Measurements from ENCODE around the gene DTNB. TPM values are rescaled to one million over a fixed set of nuclear protein-coding genes. Genes with fewer than 3 reads are reported as not detected.

Gene DTNB
- total and polyA plus RNA-seq, 2 of the 4 experiments (the other 2 are of a cell fraction) = 3.8 to 5.3 TPM

DNA sequence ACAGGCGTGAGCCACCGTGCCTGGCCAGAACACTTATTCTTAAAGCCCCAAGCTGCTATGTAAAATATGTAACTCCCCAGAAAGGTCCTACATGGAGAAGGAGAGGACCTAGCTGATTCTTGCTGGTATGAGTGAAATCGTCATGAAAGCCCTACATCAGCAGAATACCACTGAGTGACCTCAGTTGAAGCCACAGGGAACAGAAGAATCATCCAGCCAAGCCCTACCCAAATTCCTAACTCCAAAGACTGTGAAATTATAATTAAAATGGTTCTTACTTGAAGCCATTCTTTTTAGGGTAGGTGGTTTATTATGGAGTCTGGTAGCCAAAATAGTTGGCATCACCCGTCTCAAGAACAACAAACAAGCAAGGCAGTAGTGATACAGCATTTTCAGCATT is 4.5 kb upstream of the DTNB start:
- Histone ChIP-seq H4K8ac (ENCODE audit: low read depth in 2 of 2, low read length in 2 of 2) (no peak overlapping the region), H2AK9ac (replicated peaks; ENCODE audit: low read depth, low read length, poor library complexity) (no peak overlapping the region), H3K4ac (ENCODE audit: low read depth, low read length) (no peak overlapping the region), H2BK20ac (ENCODE audit: low read depth, low read length) (no peak overlapping the region), H3K4me3 (ENCODE audit: insufficient read depth, low read depth, low read length) (no peak overlapping the region), H4K5ac (ENCODE audit: low read depth, low read length) (no peak overlapping the region), H3K27me3 (ENCODE audit: control insufficient read depth, insufficient read depth, low read length) (no peaks in the 10 kb centered on the region; the same call in 1 of the 2 replicates), H3K27ac (ENCODE audit: insufficient read depth, low read length) (no peak overlapping the region), H3K36me3 (ENCODE audit: control insufficient read depth, insufficient read depth, low read length) (no peaks in the 10 kb centered on the region), H3K9me1 (ENCODE audit: insufficient read depth, low read length) (no peaks in the 10 kb centered on the region), H3K4me2 (ENCODE audit: low read depth, low read length) (no peak overlapping the region), H3K9me3 (ENCODE audit: control insufficient read depth, insufficient read depth, low read length) (no peaks in the 10 kb centered on the region; the same call in 1 of the 2 replicates), H2BK120ac (ENCODE audit: low read depth, low read length) (no peak overlapping the region), H3K9ac (ENCODE audit: low read depth, low read length) (no peak overlapping the region), H3K79me1 (ENCODE audit: low read depth in 1 of 2, low read length in 2 of 2) (no peaks in the 10 kb centered on the region), H2AFZ (replicated peaks; ENCODE audit: low read length, poor library complexity) (no peak overlapping the region), H3K4me1 (ENCODE audit: control insufficient read depth, insufficient read depth, low read length) (peaks cover 3% of the 10 kb centered on the region), H3K56ac (ENCODE audit: extremely low read depth, insufficient read depth, low read length) (no peak overlapping the region), H2AK5ac (ENCODE audit: low read depth, low read length) (no peak overlapping the region), H4K20me1 (ENCODE audit: insufficient read depth, low read length) (peaks cover 5% of the 10 kb centered on the region; the same call in 1 of the 2 replicates), H3K23ac (ENCODE audit: low read depth, low read length) (no peak overlapping the region), H3K14ac (replicated peaks; ENCODE audit: low read depth, low read length) (no peak overlapping the region), H4K91ac (ENCODE audit: insufficient read depth, low read depth, low read length) (no peak overlapping the region), H3K18ac (ENCODE audit: low read depth, low read length) (no peak overlapping the region), H2BK15ac (ENCODE audit: low read depth, low read length) (no peak overlapping the region), H2BK5ac (ENCODE audit: low read depth, low read length, poor library complexity, severe bottlenecking) (no peak overlapping the region)
- intact Hi-C loops (cut with micrococcal nuclease) (no loop called here), in situ Hi-C loops (cut with MboI; ENCODE audit: low sequenced_read_pairs) (no loop called here), dilution Hi-C loops (cut with HindIII; ENCODE audit: low sequenced_read_pairs, unreplicated experiment) (no loop called here)
- WGBS, 2 experiments (ENCODE audit: extremely low coverage in 2 of 2, insufficient read length in 1 of 2) = no CpG with 5 or more reads among the region's 4 CpGs
- DNase-seq (no peak), ATAC-seq (ENCODE audit: low read depth) (no peak)
- TF ChIP-seq MAFK (IDR thresholded peaks at IDR 0.05; ENCODE audit: low read depth, low read length) (0 out of 2 replicates have a peak, but pooled peaks have one; percentile 6), RCOR1 (IDR thresholded peaks at IDR 0.05; ENCODE audit: insufficient replicate concordance, low read length) (no peak)
- ChIA-PET CTCF (interaction anchor here (0.6 kb wide), 1 partner anchor 467 kb away, joined by 3 read pairs; no protein-coding TSS in a partner anchor), POLR2A (ENCODE audit: unreplicated experiment) (no interaction called here)
- no TSS peak for BruUV-seq (replicated peaks)
